Subcutaneous adipose tissue (tissue), 4 donors: ENCODE measurements around the gene ZNF69. TPM values are rescaled to one million over a fixed set of nuclear protein-coding genes. Genes with fewer than 3 reads are reported as not detected.

Experiments
- CTCF ChIP-seq: fragments of 450-650 bp; IDR thresholded peaks from one replicate; pipeline ENCODE4 v1.5.1; 2016; ENCODE audit warnings: low read depth, mild to moderate bottlenecking, control low read depth, antibody characterized with exemption, moderate library complexity
- total RNA-seq, 4 donors: library from RNA; depleted of rRNA; stranded (reverse); fragments of >200 nt; gene quantifications; one replicate each; pipeline ENCODE4 v1.1.0, GENCODE V29; 2016

ZNF69 gene
- total RNA-seq, 4 donors from 2014 or later = 10.3 to 23.5 (median 11.8) TPM

GRCh38 chr19:11882606-11883005 is 5.0 kb upstream of the ZNF69 start:
- TF ChIP-seq CTCF = no peak

GRCh38 chr19:11887234-11887610 is 360 bp upstream of the ZNF69 start:
- TF ChIP-seq CTCF = no peak

- TF ChIP-seq CTCF = no peak
Measured at GRCh38 chr19:11890634-11891033, 3.1 kb downstream of the ZNF69 start.

GRCh38 chr19:11894851-11895250 is 7.3 kb downstream of the ZNF69 start:
- no peak for TF ChIP-seq CTCF

GRCh38 chr19:11902228-11902627 is 14.6 kb downstream of the ZNF69 start:
- TF ChIP-seq CTCF = no peak

GRCh38 chr19:11905928-11906327 is 18.3 kb downstream of the ZNF69 start:
- no peak for TF ChIP-seq CTCF

GRCh38 chr19:11921852-11922495 is 34.4 kb downstream of the ZNF69 start:
- TF ChIP-seq CTCF = no peak
